Measurements from ENCODE around the gene SLC6A11. TPM values are rescaled to one million over a fixed set of nuclear protein-coding genes. Genes with fewer than 3 reads are reported as not detected.

Gene SLC6A11
- total and polyA plus RNA-seq, 9 of the 15 experiments (the other 6 are each of a cell fraction or from before 2014, with no cell fraction given), result 0.04 TPM; not detected in 8

GRCh38 chr3:10988001-10988665 lies 172.1 kb downstream of the SLC6A11 start:
- Histone ChIP-seq H3K4me2 (ENCODE audit: insufficient read depth, low read length) (no peak overlapping the region), H3K27ac (ENCODE audit: extremely low read depth, low read depth, low read length) (no peak overlapping the region), H2AFZ (ENCODE audit: low read depth, low read length) (no peak overlapping the region), H3K27me3 (ENCODE audit: control insufficient read depth in 2 of 2, insufficient read depth in 2 of 2, low read length in 2 of 2) (peaks cover 7 to 18% of the 10 kb centered on the region in 2 experiments; a peak in 3 of 5 replicates), H3K4me1 (replicated peaks in 1 of 2; ENCODE audit: control insufficient read depth in 2 of 2, insufficient read depth in 2 of 2, low read length in 2 of 2) (peaks cover 0 to 5% of the 10 kb centered on the region in 2 experiments; a peak in 1 of 5 replicates), H3K36me3 (ENCODE audit: control insufficient read depth, insufficient read depth, low read length) (no peaks in the 10 kb centered on the region), H3K4me3 (no peak overlapping the region), H3K9ac (ENCODE audit: insufficient read depth in 1 of 2, low read depth in 2 of 2, low read length in 2 of 2) (no peak overlapping the region), H4K20me1 (replicated peaks; ENCODE audit: control insufficient read depth, insufficient read depth, low read length) (peaks cover 23% of the 10 kb centered on the region; the same call in 1 of the 2 replicates), H3K9me1 (ENCODE audit: control insufficient read depth, insufficient read depth, low read length) (no peaks in the 10 kb centered on the region), H3K79me2 (ENCODE audit: control insufficient read depth, insufficient read depth, low read length) (no peaks in the 10 kb centered on the region), H3K9me3 (replicated peaks; ENCODE audit: control insufficient read depth, insufficient read depth, low read depth, low read length) (no peaks in the 10 kb centered on the region)
- ChIA-PET CTCF (ENCODE audit: low intra/inter-chr PET ratio) (no interaction called here), POLR2A (interaction anchor here (0.7 to 0.8 kb wide), 2 partner anchors 9 to 26 kb away, joined by 3 read pairs; no protein-coding TSS in a partner anchor)
- BruUV-seq (replicated peaks), result no TSS peak
- no peak for FAIRE-seq
- in situ Hi-C loops (cut with MboI), result no loop called here
- no peak for ATAC-seq
- intact Hi-C loops (cut with micrococcal nuclease), result loop anchor here (10.0 kb wide), 1 partner anchor 233 kb away; no protein-coding TSS in a partner anchor
- TF ChIP-seq CBX8 (IDR thresholded peaks at IDR 0.05; ENCODE audit: borderline replicate concordance, extremely low read depth, low read depth, low read length, poor library complexity, severe bottlenecking), result no peak
- TF ChIP-seq RFX1 (IDR thresholded peaks at IDR 0.05), result peak; percentile 43
- no peak for DNase-seq (ENCODE audit: extremely low read depth in 1 of 4, low spot score in 3 of 4)
- WGBS (ENCODE audit: insufficient coverage, low coverage, missing lambda C conversion rate), result 0% methylated on average over 9 of the region's 9 CpGs

DNA sequence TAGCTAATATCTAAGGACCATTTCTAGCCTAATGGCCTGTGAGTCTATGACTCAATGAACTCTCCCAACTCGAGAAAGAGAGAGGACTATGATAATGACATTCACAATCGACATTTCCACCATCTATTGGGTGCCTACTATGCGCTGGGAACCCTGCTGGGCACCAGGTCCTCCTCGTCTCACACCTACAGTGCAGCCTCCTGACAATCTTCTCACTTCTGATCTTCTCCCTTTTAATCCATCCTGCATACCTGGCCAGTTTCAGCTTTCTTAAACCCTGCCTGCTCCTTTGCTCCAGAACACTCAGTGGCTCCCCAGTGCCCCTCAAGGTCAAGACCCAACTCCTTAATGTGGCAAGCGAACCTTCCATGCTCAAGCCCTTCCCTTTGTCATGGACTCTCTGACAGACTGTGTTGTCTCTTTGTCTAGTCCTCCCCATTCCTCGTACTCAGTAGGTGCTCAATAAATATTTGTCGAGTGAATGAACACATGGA lies 173.0 kb downstream of the SLC6A11 start:
- 0% methylated on average over 7 of the region's 7 CpGs for WGBS (ENCODE audit: insufficient coverage, low coverage, missing lambda C conversion rate)
- no TSS peak for BruUV-seq (replicated peaks)
- no peak for FAIRE-seq
- peak; percentile 32 for TF ChIP-seq RBM25 (IDR thresholded peaks at IDR 0.05; ENCODE audit: low read depth, low read length, severe bottlenecking)
- TF ChIP-seq, protein P1, sequence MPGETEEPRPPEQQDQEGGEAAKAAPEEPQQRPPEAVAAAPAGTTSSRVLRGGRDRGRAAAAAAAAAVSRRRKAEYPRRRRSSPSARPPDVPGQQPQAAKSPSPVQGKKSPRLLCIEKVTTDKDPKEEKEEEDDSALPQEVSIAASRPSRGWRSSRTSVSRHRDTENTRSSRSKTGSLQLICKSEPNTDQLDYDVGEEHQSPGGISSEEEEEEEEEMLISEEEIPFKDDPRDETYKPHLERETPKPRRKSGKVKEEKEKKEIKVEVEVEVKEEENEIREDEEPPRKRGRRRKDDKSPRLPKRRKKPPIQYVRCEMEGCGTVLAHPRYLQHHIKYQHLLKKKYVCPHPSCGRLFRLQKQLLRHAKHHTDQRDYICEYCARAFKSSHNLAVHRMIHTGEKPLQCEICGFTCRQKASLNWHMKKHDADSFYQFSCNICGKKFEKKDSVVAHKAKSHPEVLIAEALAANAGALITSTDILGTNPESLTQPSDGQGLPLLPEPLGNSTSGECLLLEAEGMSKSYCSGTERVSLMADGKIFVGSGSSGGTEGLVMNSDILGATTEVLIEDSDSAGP (CRISPR knock-in tag; IDR thresholded peaks at IDR 0.05), result no peak
- no peak for TF ChIP-seq MEF2D (tag; conservative IDR thresholded peaks at IDR 0.05; ENCODE audit: low read depth)
- TF ChIP-seq COPS2 (conservative IDR thresholded peaks at IDR 0.05), result no peak
- TF ChIP-seq ZFP36 (IDR thresholded peaks at IDR 0.05; ENCODE audit: low read depth, low read length, partially characterized antibody), result peak; percentile 7
- TF ChIP-seq, protein P2, sequence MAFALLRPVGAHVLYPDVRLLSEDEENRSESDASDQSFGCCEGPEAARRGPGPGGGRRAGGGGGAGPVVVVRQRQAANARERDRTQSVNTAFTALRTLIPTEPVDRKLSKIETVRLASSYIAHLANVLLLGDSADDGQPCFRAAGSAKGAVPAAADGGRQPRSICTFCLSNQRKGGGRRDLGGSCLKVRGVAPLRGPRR (CRISPR knock-in tag; IDR thresholded peaks at IDR 0.05), result no peak
- no peak for TF ChIP-seq DNMT1 (IDR thresholded peaks at IDR 0.05)
- TF ChIP-seq ZKSCAN1 (IDR thresholded peaks at IDR 0.05; ENCODE audit: low read depth, low read length), result 0 out of 2 replicates have a peak, but pooled peaks have one; percentile 25

More for the DNA sequence above, 173.0 kb downstream of the SLC6A11 start:
- Histone ChIP-seq H3K4me1 (replicated peaks in 1 of 2; ENCODE audit: control insufficient read depth in 2 of 2, insufficient read depth in 2 of 2, low read length in 2 of 2) (peaks cover 0 to 6% of the 10 kb centered on the region in 2 experiments; a peak in 1 of 5 replicates), H3K79me2 (ENCODE audit: control insufficient read depth, insufficient read depth, low read length) (no peaks in the 10 kb centered on the region), H3K27me3 (ENCODE audit: control insufficient read depth in 2 of 2, insufficient read depth in 2 of 2, low read length in 2 of 2) (peaks cover 13 to 23% of the 10 kb centered on the region in 2 experiments; a peak in 3 of 5 replicates), H2AFZ (ENCODE audit: low read depth, low read length) (no peak overlapping the region), H3K36me3 (ENCODE audit: control insufficient read depth, insufficient read depth, low read length) (no peaks in the 10 kb centered on the region), H3K27ac (ENCODE audit: extremely low read depth, low read depth, low read length) (no peak overlapping the region), H3K4me3 (no peak overlapping the region), H3K9me3 (replicated peaks; ENCODE audit: control insufficient read depth, insufficient read depth, low read depth, low read length) (no peaks in the 10 kb centered on the region), H3K9ac (ENCODE audit: insufficient read depth in 1 of 2, low read depth in 2 of 2, low read length in 2 of 2) (no peak overlapping the region), H3K4me2 (ENCODE audit: insufficient read depth, low read length) (no peak overlapping the region), H3K9me1 (ENCODE audit: control insufficient read depth, insufficient read depth, low read length) (no peaks in the 10 kb centered on the region), H4K20me1 (replicated peaks; ENCODE audit: control insufficient read depth, insufficient read depth, low read length) (peaks cover 23% of the 10 kb centered on the region; the same call in 1 of the 2 replicates)
- in situ Hi-C loops (cut with MboI), result no loop called here
- DNase-seq (ENCODE audit: extremely low read depth in 1 of 4, low spot score in 3 of 4), result no peak
- POLR2A ChIA-PET, result interaction anchor here (0.8 kb wide), 1 partner anchor 9 kb away, joined by 3 read pairs; no protein-coding TSS in a partner anchor
- ATAC-seq, result no peak
- intact Hi-C loops (cut with micrococcal nuclease), result loop anchor here (10.0 kb wide), 1 partner anchor 234 kb away; no protein-coding TSS in a partner anchor
- CTCF ChIA-PET (ENCODE audit: low intra/inter-chr PET ratio), result no interaction called here

Measured in K562 (cell line).